ENCODE results near the gene USH2A.

DNA sequence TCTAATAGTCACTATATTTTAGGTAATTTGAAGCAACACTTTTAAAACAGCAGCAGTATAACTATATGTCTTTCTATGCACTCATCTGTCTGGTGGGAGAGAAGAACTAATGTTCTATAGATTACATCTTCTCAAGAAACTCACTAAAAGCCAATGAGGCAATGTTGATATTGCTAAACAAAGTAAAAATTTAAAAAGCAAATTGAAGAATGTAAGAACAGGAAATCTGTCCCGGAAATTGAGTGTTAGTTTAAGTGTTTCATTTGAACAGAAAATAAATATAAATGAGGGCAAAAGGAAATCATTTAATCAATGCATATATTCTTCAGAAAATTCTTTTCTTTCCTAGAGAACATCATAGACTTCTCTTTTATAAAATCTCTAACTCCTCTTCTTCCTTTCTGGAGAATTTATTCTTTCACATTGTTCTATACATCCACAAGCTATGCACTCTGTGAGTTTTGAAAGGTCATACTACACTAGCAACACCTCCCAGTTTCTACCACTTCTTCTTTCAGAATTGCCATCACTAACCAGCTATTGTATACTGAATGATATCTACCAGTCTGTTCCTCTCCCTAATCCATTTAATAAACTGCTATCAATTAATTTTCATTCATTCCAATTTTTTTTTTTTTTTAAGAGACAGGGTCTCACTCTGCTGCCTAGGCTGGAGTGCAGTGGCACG, 153.0 kb downstream of the USH2A start:
- TF ChIP-seq TAF1 (IDR thresholded peaks at IDR 0.05; ENCODE audit: low read depth) (no peak), YY1 (IDR thresholded peaks at IDR 0.05; ENCODE audit: low read depth) (no peak), RAD21 (IDR thresholded peaks at IDR 0.05; ENCODE audit: low read depth) (no peak), FOXM1 (IDR thresholded peaks at IDR 0.05; ENCODE audit: borderline replicate concordance, low read depth) (no peak), EP300 (IDR thresholded peaks at IDR 0.05; ENCODE audit: borderline replicate concordance) (no peak), CREB1 (IDR thresholded peaks at IDR 0.05; ENCODE audit: low read depth) (no peak), CEBPB (IDR thresholded peaks at IDR 0.05) (no peak), TEAD4 (IDR thresholded peaks at IDR 0.05) (no peak), NFIC (IDR thresholded peaks at IDR 0.05) (no peak), TCF12 (IDR thresholded peaks at IDR 0.05; ENCODE audit: low read depth) (no peak), ZBTB7A (IDR thresholded peaks at IDR 0.05; ENCODE audit: low read depth) (no peak)
- TF ChIP-seq, protein P1, sequence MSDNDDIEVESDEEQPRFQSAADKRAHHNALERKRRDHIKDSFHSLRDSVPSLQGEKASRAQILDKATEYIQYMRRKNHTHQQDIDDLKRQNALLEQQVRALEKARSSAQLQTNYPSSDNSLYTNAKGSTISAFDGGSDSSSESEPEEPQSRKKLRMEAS (IDR thresholded peaks at IDR 0.05), result no peak
- TF ChIP-seq, protein P2, sequence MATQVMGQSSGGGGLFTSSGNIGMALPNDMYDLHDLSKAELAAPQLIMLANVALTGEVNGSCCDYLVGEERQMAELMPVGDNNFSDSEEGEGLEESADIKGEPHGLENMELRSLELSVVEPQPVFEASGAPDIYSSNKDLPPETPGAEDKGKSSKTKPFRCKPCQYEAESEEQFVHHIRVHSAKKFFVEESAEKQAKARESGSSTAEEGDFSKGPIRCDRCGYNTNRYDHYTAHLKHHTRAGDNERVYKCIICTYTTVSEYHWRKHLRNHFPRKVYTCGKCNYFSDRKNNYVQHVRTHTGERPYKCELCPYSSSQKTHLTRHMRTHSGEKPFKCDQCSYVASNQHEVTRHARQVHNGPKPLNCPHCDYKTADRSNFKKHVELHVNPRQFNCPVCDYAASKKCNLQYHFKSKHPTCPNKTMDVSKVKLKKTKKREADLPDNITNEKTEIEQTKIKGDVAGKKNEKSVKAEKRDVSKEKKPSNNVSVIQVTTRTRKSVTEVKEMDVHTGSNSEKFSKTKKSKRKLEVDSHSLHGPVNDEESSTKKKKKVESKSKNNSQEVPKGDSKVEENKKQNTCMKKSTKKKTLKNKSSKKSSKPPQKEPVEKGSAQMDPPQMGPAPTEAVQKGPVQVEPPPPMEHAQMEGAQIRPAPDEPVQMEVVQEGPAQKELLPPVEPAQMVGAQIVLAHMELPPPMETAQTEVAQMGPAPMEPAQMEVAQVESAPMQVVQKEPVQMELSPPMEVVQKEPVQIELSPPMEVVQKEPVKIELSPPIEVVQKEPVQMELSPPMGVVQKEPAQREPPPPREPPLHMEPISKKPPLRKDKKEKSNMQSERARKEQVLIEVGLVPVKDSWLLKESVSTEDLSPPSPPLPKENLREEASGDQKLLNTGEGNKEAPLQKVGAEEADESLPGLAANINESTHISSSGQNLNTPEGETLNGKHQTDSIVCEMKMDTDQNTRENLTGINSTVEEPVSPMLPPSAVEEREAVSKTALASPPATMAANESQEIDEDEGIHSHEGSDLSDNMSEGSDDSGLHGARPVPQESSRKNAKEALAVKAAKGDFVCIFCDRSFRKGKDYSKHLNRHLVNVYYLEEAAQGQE (IDR thresholded peaks at IDR 0.05; ENCODE audit: low read depth), result no peak
